ENCODE data around the gene MITD1.

GRCh38 chr2:99205491-99205890 lies 24.6 kb upstream of the MITD1 start:
- TF ChIP-seq, protein P1, sequence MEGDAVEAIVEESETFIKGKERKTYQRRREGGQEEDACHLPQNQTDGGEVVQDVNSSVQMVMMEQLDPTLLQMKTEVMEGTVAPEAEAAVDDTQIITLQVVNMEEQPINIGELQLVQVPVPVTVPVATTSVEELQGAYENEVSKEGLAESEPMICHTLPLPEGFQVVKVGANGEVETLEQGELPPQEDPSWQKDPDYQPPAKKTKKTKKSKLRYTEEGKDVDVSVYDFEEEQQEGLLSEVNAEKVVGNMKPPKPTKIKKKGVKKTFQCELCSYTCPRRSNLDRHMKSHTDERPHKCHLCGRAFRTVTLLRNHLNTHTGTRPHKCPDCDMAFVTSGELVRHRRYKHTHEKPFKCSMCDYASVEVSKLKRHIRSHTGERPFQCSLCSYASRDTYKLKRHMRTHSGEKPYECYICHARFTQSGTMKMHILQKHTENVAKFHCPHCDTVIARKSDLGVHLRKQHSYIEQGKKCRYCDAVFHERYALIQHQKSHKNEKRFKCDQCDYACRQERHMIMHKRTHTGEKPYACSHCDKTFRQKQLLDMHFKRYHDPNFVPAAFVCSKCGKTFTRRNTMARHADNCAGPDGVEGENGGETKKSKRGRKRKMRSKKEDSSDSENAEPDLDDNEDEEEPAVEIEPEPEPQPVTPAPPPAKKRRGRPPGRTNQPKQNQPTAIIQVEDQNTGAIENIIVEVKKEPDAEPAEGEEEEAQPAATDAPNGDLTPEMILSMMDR (IDR thresholded peaks at IDR 0.05; ENCODE audit: insufficient read depth, low read length) = no peak
- TF ChIP-seq SPI1 (IDR thresholded peaks at IDR 0.05; ENCODE audit: borderline replicate concordance, low read depth) (no peak), REST (IDR thresholded peaks at IDR 0.05; ENCODE audit: insufficient replicate concordance, low read depth) (no peak)

All from HL-60 (cell line).